ENCODE results near the gene NYAP1.
"Not testable (repeated sequence)": the region's sequence is repeated elsewhere in the genome, so short reads cannot be mapped to it uniquely, and the experiment has no call there.

GRCh38 chr7:100447363-100447762 lies 36.4 kb upstream of the NYAP1 start:
- TF ChIP-seq CTCF (IDR thresholded peaks at IDR 0.05); EP300 (IDR thresholded peaks at IDR 0.05; ENCODE audit: low read depth); POLR2AphosphoS5 (IDR thresholded peaks at IDR 0.05); POLR2A (IDR thresholded peaks at IDR 0.05): not testable (repeated sequence)

Measured in transverse colon (tissue), 4 donors.